Panc1 (cell line): ENCODE measurements around the gene ISG15.

ENCODE experiments used
- POLR2AphosphoS5 ChIP-seq: IDR thresholded peaks from 2 replicates; pipeline ENCODE4 v1.6.1; 2012; ENCODE audit warnings: mild to moderate bottlenecking, low read depth, low read length, moderate library complexity
- SIN3A ChIP-seq: IDR thresholded peaks from 2 replicates; pipeline ENCODE4 v1.6.1; 2012; ENCODE audit warnings: low read depth, mild to moderate bottlenecking, low read length, moderate library complexity, borderline replicate concordance; ENCODE audit not compliant: insufficient read depth
- TF ChIP-seq, protein P1 (sequence below): fragments of 450-650 bp; IDR thresholded peaks from 2 replicates; pipeline ENCODE4 v1.5.1; 2017; ENCODE audit warnings: mild to moderate bottlenecking

DNA sequence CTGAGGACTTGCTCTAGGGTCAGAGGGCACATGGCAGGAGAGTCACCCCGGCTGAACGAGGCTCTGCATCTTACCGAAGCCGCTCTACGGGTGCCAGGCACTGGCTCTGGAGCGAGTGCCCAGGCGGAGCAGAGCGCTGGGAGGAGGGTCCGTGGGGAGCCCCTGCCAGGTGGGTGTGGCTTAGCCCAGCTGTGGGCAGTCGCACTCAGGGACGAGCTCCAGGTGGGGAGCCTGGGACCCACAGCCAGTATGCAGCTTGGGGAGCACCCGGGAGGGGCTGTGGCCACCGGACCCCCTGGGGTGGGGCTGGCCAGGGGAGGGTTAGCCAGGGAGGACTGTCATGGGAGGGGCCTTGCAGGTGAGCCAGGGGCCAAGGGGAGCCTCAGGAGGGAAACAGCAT, 10.4 kb downstream of the ISG15 start:
- TF ChIP-seq, protein P1, sequence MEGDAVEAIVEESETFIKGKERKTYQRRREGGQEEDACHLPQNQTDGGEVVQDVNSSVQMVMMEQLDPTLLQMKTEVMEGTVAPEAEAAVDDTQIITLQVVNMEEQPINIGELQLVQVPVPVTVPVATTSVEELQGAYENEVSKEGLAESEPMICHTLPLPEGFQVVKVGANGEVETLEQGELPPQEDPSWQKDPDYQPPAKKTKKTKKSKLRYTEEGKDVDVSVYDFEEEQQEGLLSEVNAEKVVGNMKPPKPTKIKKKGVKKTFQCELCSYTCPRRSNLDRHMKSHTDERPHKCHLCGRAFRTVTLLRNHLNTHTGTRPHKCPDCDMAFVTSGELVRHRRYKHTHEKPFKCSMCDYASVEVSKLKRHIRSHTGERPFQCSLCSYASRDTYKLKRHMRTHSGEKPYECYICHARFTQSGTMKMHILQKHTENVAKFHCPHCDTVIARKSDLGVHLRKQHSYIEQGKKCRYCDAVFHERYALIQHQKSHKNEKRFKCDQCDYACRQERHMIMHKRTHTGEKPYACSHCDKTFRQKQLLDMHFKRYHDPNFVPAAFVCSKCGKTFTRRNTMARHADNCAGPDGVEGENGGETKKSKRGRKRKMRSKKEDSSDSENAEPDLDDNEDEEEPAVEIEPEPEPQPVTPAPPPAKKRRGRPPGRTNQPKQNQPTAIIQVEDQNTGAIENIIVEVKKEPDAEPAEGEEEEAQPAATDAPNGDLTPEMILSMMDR = no peak
- no peak for TF ChIP-seq POLR2AphosphoS5
- TF ChIP-seq SIN3A = no peak
